Fibroblast of peridontal ligament (primary cell): ENCODE measurements around the gene MFSD2B.

Experiments used
- DNase-seq: peaks from one replicate; pipeline ENCODE4 v3.0.0-alpha.2; 2010; ENCODE audit errors: extremely low read depth

MFSD2B gene

GRCh38 chr2:24050041-24050979 is 40.4 kb downstream of the MFSD2B start:
- no peak for DNase-seq

DNA sequence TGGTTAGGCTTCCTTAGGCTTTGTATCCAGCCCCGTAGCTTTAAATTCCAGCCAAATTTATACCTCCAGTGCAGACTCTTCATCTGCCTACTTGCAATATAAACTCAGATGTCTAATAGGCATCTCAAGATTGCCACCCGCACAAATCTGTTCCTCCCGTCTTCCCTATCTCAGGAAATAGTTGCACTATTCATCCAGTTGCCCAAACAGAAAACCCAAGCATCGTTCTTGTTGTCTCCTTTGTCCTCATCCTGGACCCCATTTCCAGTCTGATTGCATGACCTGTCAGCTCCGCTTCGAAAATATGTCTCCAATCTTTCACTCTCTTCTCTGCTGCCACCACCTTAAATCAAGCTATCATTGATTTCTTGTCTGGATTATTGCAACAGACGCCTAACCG is 41.9 kb downstream of the MFSD2B start:
- no peak for DNase-seq

DNA sequence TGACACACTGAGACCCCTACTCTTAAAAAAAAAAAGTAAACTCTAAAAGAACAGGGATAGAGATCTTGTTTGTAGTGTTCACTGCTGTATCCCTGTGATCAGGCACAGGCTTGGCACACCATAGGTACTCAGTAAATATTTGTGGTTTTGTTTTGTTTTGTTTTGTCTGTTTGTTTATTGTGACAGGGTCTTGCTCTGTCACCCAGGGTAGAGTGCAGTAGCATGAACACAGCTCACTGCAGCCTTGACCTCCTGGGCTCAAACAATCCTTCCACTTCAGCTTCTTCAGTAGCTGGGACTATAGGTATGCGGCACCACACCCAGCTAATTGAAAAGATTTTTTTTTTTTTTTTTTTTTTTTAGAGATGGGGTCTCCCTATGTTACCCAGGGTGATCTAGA is 43.1 kb downstream of the MFSD2B start:
- no peak for DNase-seq

DNA sequence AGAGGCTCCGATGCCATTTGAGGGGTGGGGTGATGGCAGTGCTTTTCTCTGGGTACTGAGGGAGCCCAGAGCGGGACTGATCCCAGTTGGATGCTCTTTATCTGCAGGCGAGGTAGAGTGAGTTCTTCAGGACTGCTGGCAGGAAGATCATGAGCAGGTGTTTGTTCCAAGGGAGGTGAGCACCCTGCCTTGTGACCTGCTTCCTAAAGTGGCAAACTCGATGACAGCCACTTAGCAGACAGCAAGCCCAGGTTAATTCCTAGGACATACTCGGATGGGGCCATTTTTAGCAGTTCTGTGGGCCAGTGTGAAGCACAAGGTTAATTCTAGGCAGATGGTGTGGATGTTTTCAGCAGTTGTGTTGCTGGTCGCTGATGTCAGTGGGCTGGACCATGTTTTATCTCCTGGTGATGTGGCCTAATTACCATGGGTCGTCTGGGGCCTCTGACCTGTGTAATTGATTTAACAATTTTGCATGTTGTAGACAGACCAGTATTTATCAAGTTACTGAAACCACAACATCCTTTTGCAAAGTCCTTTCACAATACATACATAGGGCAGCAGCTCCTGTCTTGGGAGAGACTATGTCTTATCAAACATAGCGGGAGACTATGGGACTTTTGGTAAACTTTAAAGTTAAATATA is 44.6 kb downstream of the MFSD2B start:
- no peak for DNase-seq

DNA sequence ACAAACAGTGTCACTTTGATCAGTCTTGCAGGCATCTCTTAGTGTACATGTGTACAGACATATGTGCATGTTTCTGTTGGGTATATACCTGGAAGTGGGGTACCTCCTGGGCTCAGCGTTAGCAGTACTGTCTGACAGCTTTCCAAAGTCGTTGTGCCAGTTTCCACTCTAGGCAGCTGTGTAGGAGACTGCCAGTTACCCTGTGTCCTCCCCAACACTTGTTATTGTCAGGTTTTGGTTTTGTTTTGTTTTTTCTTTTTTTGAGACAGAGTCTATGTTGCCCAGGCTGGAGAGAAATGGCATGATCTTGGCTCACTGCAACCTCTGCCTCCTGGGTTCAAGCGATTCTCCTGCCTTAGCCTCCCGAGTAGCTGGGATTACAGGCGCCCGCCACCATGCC is 45.9 kb downstream of the MFSD2B start:
- no peak for DNase-seq

DNA sequence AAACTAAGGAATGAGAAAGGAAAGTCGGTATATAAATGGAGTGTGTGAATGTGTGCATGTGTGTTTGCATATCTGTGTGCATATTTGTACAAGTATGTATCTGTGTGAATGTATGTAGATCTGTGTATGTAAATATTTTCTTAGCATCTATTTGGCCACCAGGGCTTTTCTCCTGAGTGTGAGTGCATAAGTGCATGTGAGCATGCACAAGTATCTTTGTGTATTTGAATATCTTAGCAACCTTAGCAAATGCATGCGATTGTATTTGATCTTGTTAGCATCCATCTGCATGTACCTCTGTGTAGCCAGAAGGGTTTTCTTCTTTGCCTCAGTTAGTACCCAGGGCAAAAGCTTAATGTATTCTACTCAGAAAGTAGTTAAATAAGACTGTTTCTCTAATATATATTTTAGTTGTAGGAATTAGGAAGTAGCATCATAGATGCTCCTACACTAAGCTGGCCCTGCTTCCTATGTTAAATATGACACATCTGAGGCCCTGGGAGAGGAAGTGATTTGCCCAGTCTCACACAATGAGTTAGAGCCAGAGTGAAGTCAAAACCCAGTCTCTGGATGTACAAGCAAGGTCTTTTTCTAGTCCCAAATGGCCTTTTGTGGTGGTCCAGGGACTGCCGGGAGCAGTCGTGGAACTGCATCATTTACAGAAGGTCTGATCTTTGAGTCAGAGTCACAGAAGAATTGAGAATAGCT is 48.8 kb downstream of the MFSD2B start:
- no peak for DNase-seq

GRCh38 chr2:24065341-24065740 is 55.5 kb downstream of the MFSD2B start:
- DNase-seq, result no peak

- DNase-seq, result no peak
These were observed 62.4 kb downstream of the MFSD2B start for GRCh38 chr2:24072259-24072658.

- no peak for DNase-seq
These were observed 63.9 kb downstream of the MFSD2B start for GRCh38 chr2:24073816-24074215.

DNA sequence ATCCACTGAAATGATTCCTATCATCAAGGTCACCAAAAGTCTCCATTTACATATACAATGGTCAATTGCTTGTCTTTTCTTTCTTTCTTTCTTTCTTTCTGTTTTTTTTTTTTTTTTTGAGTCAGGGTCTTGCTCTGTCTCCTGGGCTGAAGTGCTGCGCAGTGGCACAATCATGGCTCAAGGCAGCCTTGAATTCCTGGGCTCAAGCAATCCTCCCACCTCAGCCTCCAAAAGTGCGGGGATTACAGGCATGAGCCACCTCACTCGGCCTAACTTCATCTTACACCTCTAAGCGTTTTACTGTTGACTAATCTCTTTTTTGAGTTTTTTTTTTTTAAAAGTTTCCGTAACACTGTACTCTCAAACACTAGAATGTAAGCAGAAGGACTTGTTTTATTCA is 65.4 kb downstream of the MFSD2B start:
- no peak for DNase-seq
